ENCODE results near the gene PCNT. TPM values are rescaled to one million over a fixed set of nuclear protein-coding genes. Genes with fewer than 3 reads are reported as not detected.

Gene PCNT
- total RNA-seq, 4 donors from 2014 or later: 30.3 to 44.0 (median 33.3) TPM

GRCh38 chr21:46354518-46354917, 30.6 kb downstream of the PCNT start:
- intact Hi-C loops (cut with DNase I; ENCODE audit: low total_unique reads): no loop called here
- DNase-seq (ENCODE audit: low spot score in 2 of 2): no peak
- WGBS, 2 donors: 93 to 97% methylated on average over 13 of the region's 13 CpGs
- H3K4me3 ChIP-seq (ENCODE audit: low read depth, poor library complexity, severe bottlenecking): no peak overlapping the region
- TF ChIP-seq CTCF (IDR thresholded peaks at IDR 0.05) (no peak), POLR2A (IDR thresholded peaks at IDR 0.05) (no peak)

GRCh38 chr21:46355161-46356004, 31.4 kb downstream of the PCNT start:
- TF ChIP-seq CTCF (IDR thresholded peaks at IDR 0.05) (no peak), POLR2A (IDR thresholded peaks at IDR 0.05) (no peak)
- WGBS, 2 donors: 94% methylated on average over 23 to 33 of the region's 33 CpGs
- no peak overlapping the region for H3K4me3 ChIP-seq (ENCODE audit: low read depth, poor library complexity, severe bottlenecking)
- no peak for DNase-seq (ENCODE audit: low spot score in 2 of 2)
- intact Hi-C loops (cut with DNase I; ENCODE audit: low total_unique reads): no loop called here

- H3K4me3 ChIP-seq (ENCODE audit: low read depth, poor library complexity, severe bottlenecking): no peak overlapping the region
- DNase-seq (ENCODE audit: low spot score in 2 of 2): no peak
- intact Hi-C loops (cut with DNase I; ENCODE audit: low total_unique reads): no loop called here
- 94 to 97% methylated on average over 12 to 13 of the region's 13 CpGs for WGBS, 2 donors
- TF ChIP-seq POLR2A (IDR thresholded peaks at IDR 0.05): no peak
- no peak for TF ChIP-seq CTCF (IDR thresholded peaks at IDR 0.05)
Observed at GRCh38 chr21:46356005-46356338, 32.0 kb downstream of the PCNT start.

- intact Hi-C loops (cut with DNase I; ENCODE audit: low total_unique reads): no loop called here
- DNase-seq (ENCODE audit: low spot score in 2 of 2): no peak
Observed at GRCh38 chr21:46356494-46357334, 32.8 kb downstream of the PCNT start.

GRCh38 chr21:46357335-46357604, 33.3 kb downstream of the PCNT start:
- WGBS, 2 donors: 88 to 90% methylated on average over 4 of the region's 4 CpGs
- intact Hi-C loops (cut with DNase I; ENCODE audit: low total_unique reads): no loop called here
- TF ChIP-seq CTCF (IDR thresholded peaks at IDR 0.05): no peak
- no peak for TF ChIP-seq POLR2A (IDR thresholded peaks at IDR 0.05)
- H3K4me3 ChIP-seq (ENCODE audit: low read depth, poor library complexity, severe bottlenecking): no peak overlapping the region
- DNase-seq (ENCODE audit: low spot score in 2 of 2): no peak

More at GRCh38 chr21:46356494-46357334, 32.8 kb downstream of the PCNT start:
- TF ChIP-seq POLR2A (IDR thresholded peaks at IDR 0.05) (no peak), CTCF (IDR thresholded peaks at IDR 0.05) (no peak)
- no peak overlapping the region for H3K4me3 ChIP-seq (ENCODE audit: low read depth, poor library complexity, severe bottlenecking)
- 88 to 89% methylated on average over 18 to 23 of the region's 23 CpGs for WGBS, 2 donors

All from lower leg skin (tissue), 4 donors.